Mucosa of stomach (tissue), 1 donor: ENCODE results near the gene DEPP1.

Source experiments
- H3K27me3 ChIP-seq: one replicate; pipeline ENCODE4 v1.7.0; 2013; ENCODE audit warnings: mild to moderate bottlenecking, low read length; ENCODE audit not compliant: control insufficient read depth, insufficient read depth
- H3K36me3 ChIP-seq: one replicate; pipeline ENCODE4 v1.7.0; 2013; ENCODE audit warnings: low read length; ENCODE audit not compliant: control insufficient read depth, insufficient read depth
- H3K4me1 ChIP-seq: one replicate; pipeline ENCODE4 v1.7.0; 2013; ENCODE audit warnings: mild to moderate bottlenecking, low read length; ENCODE audit not compliant: control insufficient read depth, insufficient read depth
- H3K4me3 ChIP-seq: one replicate; pipeline ENCODE4 v1.7.0; 2013; ENCODE audit warnings: low read length
- H3K9ac ChIP-seq: one replicate; pipeline ENCODE4 v1.7.0; 2013; ENCODE audit warnings: mild to moderate bottlenecking, low read length, moderate library complexity
- H3K9me3 ChIP-seq: one replicate; pipeline ENCODE4 v1.7.0; 2013; ENCODE audit warnings: mild to moderate bottlenecking, low read length, moderate library complexity; ENCODE audit not compliant: control insufficient read depth
- donor health status: Pancreatic carcinoma.

The DEPP1 gene

GRCh38 chr10:44974082-44974627 lies 4.5 kb downstream of the DEPP1 start:
- H3K9me3 ChIP-seq = no peaks in the 10 kb centered on the region
- peaks cover 59% of the 10 kb centered on the region for H3K4me1 ChIP-seq
- H3K27me3 ChIP-seq = peaks cover 3% of the 10 kb centered on the region
- H3K4me3 ChIP-seq = no peak overlapping the region
- H3K36me3 ChIP-seq = no peaks in the 10 kb centered on the region
- peak overlapping the region; percentile 59 for H3K9ac ChIP-seq

DNA sequence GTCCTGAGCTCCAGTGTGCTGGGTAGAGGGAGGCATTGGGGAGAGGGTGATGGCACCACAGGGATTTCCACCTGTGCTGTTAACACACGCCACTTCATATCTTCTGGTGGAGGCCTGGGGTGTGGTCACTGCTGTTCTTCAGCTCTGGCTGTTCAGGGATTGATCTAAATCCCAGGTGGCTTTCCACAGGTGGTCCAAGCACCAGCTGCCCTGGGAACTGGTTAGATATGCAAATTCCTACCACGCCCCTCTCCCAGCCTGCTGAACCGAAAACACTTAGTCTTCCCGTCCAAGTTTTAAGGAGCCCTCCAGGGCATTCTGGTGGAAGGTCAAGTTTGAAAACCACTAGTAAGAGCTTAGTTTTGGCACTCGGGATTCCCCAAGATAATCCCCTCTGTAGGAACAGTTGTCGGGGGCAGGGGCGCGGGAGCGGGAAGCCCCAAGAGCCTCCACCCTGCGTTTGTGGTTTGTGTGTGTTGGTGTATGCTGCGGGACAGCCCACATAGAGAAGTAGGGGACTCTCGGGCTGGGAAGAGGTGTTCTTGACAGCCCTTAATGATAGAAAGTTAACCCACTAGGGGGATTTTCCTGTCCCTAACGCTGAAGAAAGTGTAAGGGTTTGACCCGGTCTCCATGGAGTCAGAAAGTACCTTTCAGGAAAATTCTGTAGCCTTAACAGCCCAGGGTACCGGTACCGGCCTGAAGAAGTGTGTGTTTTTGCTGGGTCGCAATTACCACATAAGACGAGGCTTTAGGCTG lies 5.1 kb downstream of the DEPP1 start:
- no peaks in the 10 kb centered on the region for H3K9me3 ChIP-seq
- H3K4me1 ChIP-seq = peaks cover 54% of the 10 kb centered on the region
- H3K27me3 ChIP-seq = peaks cover 3% of the 10 kb centered on the region
- no peak overlapping the region for H3K4me3 ChIP-seq
- H3K36me3 ChIP-seq = no peaks in the 10 kb centered on the region
- H3K9ac ChIP-seq = peak overlapping the region; percentile 59

DNA sequence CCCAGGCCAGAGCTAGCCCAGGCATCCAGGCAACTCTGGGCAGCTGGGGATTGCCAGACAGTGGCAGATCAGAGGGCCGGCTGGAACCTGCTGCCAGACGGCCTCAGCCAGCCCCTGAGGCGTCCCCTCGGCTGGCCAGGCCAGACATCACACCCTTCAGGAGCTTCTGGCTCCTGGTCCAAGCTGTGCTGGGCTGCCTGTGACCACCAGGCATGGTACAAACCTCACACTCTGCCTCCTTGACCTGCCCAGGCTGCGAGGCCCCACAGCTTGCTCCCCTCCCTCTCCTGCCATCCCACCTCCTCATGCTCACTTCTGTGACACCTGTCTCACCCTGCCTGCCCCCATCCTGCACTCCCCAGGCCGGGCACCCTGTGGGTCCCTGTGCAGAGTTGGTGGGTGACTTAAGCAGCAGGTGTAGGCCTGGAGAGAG lies 5.7 kb downstream of the DEPP1 start:
- H3K4me3 ChIP-seq = no peak overlapping the region
- H3K36me3 ChIP-seq = no peaks in the 10 kb centered on the region
- peaks cover 3% of the 10 kb centered on the region for H3K27me3 ChIP-seq
- no peaks in the 10 kb centered on the region for H3K9me3 ChIP-seq
- H3K9ac ChIP-seq = no peak overlapping the region
- peaks cover 57% of the 10 kb centered on the region for H3K4me1 ChIP-seq

- Histone ChIP-seq H3K27me3 (peaks cover 3% of the 10 kb centered on the region), H3K4me1 (peaks cover 52% of the 10 kb centered on the region), H3K9ac (no peak overlapping the region), H3K9me3 (no peaks in the 10 kb centered on the region), H3K4me3 (no peak overlapping the region), H3K36me3 (no peaks in the 10 kb centered on the region)
Observed at GRCh38 chr10:44971935-44972757, 6.5 kb downstream of the DEPP1 start.

- Histone ChIP-seq H3K4me3 (no peak overlapping the region), H3K4me1 (peaks cover 50% of the 10 kb centered on the region), H3K27me3 (no peaks in the 10 kb centered on the region), H3K9ac (no peak overlapping the region), H3K9me3 (no peaks in the 10 kb centered on the region), H3K36me3 (no peaks in the 10 kb centered on the region)
Observed at GRCh38 chr10:44971434-44971833, 7.2 kb downstream of the DEPP1 start.

- Histone ChIP-seq H3K9ac (no peak overlapping the region), H3K4me1 (peaks cover 48% of the 10 kb centered on the region), H3K9me3 (no peaks in the 10 kb centered on the region), H3K27me3 (no peaks in the 10 kb centered on the region), H3K4me3 (no peak overlapping the region), H3K36me3 (no peaks in the 10 kb centered on the region)
Observed at GRCh38 chr10:44970812-44971395, 7.7 kb downstream of the DEPP1 start.

DNA sequence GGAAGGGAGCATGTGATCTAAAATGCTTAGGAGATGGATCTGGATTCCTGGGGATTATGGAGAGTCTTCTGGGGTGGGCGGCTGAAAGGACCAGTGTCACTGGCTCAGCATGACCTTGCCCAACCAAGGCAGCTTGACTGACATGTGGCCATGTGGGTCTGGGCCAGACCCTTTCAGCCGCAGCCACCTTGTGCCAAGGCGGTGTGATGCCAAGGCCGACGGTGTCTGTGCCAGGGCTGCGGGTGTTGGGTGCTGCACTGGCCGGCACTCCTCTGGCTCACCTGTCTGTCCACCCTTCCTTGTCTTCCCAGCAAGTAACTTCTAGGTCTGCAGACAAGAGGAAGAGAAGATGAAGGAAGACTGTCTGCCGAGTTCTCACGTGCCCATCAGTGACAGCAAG lies 8.8 kb downstream of the DEPP1 start:
- Histone ChIP-seq H3K27me3 (no peaks in the 10 kb centered on the region), H3K36me3 (no peaks in the 10 kb centered on the region), H3K9ac (no peak overlapping the region), H3K9me3 (no peaks in the 10 kb centered on the region), H3K4me1 (peaks cover 41% of the 10 kb centered on the region), H3K4me3 (no peak overlapping the region)

GRCh38 chr10:44968500-44969400 lies 9.9 kb downstream of the DEPP1 start:
- H3K4me1 ChIP-seq = peaks cover 41% of the 10 kb centered on the region
- H3K4me3 ChIP-seq = no peak overlapping the region
- no peak overlapping the region for H3K9ac ChIP-seq

DNA sequence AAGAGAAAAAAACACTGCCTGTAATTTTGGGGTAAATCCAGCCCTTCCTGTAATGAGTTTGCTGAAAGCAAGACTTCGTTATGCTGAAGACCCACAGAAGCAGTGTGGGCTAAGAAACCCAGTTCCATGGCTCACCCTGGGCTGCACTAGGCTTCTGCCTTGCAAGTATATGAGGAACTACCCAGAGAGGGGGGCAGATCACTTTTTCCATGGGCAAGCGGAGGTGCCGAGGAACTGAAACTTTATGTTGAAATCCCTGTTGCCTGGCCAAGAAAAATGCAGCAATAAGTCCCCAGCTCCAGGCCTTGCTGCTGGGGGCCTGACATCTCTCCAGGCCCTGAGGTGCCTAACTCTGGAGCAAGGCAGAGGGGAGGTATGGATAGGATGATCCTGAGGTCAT lies 10.5 kb downstream of the DEPP1 start:
- Histone ChIP-seq H3K4me1 (peaks cover 40% of the 10 kb centered on the region), H3K36me3 (no peaks in the 10 kb centered on the region)

More at GRCh38 chr10:44968500-44969400, 9.9 kb downstream of the DEPP1 start:
- H3K36me3 ChIP-seq = no peaks in the 10 kb centered on the region
- no peaks in the 10 kb centered on the region for H3K9me3 ChIP-seq
- H3K27me3 ChIP-seq = no peaks in the 10 kb centered on the region

DNA sequence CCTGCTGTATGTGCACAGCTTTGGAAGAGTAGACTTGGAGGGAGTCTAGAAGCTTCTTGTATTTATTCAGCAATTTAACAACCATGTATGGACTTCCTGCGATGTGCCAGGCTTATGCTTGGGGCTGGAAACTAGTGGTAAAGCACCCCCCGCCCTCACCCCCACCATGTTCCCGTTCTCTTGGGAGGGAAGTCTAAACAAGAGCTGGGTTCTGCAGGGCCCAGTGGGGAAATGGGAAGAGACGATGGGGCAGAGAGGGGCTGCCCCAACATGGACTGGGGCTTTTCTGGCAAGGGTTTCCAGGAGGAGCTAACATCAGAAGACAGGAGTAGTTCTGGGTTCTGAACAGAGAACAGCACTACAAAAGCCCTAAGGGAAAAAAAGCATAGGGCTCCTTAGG lies 11.0 kb downstream of the DEPP1 start:
- Histone ChIP-seq H3K36me3 (no peaks in the 10 kb centered on the region), H3K4me1 (peaks cover 36% of the 10 kb centered on the region), H3K4me3 (no peak overlapping the region), H3K9ac (no peak overlapping the region), H3K27me3 (no peaks in the 10 kb centered on the region), H3K9me3 (no peaks in the 10 kb centered on the region)

More for the DNA sequence above, 10.5 kb downstream of the DEPP1 start:
- Histone ChIP-seq H3K9ac (no peak overlapping the region), H3K27me3 (no peaks in the 10 kb centered on the region), H3K9me3 (no peaks in the 10 kb centered on the region), H3K4me3 (no peak overlapping the region)

DNA sequence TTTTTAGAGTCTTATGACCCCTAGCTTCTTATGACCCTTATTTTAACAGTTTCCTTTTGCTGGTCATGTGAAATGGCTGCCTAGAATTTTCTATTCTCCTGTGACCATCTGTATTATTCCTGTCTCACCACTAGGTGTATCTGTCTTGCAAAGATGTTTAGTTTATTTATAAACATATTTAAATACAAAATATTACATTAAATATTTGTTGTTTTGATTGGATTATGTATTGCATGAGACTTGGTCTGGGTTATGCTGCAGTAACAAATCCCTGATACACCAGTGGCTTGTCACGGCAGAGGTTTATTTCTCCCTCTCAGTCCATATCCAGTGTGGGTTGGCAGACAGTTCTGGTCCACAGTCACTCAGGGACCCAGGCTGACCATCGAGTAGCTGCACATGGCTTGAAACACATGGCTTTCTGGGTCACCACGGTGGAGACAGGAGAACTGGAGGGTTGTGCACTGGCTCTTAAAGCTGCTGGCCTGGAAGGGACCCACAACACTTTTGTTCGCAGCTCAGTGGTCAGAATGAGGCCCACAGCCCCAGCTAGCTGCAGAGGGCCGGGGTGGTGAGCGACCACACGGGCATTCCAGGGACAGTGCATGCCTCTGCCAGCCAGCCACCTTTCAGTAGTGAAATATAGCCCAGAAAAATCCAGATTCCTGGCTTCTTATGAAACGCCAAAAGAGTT lies 11.6 kb downstream of the DEPP1 start:
- H3K4me1 ChIP-seq = peaks cover 36% of the 10 kb centered on the region
- H3K27me3 ChIP-seq = no peaks in the 10 kb centered on the region
- no peaks in the 10 kb centered on the region for H3K9me3 ChIP-seq
- H3K4me3 ChIP-seq = no peak overlapping the region
- H3K36me3 ChIP-seq = no peaks in the 10 kb centered on the region
- no peak overlapping the region for H3K9ac ChIP-seq
